Measurements from ENCODE around the gene BBIP1. TPM values are rescaled to one million over a fixed set of nuclear protein-coding genes. Genes with fewer than 3 reads are reported as not detected.

BBIP1 gene
- total and polyA plus RNA-seq, 2 experiments from 2014 or later = 14.8 to 56.5 TPM

- ATAC-seq = no peak
- Mint-ChIP-seq H3K4me3 (no peak overlapping the region), H3K9me3 (no peaks in the 10 kb centered on the region), H3K36me3 (ENCODE audit: low read depth) (no peaks in the 10 kb centered on the region), H3K27ac (no peak overlapping the region), H3K4me1 (peaks cover 6% of the 10 kb centered on the region; the same call in 2 of the 3 replicates), H3K27me3 (ENCODE audit: insufficient read depth, low read depth, poor library complexity) (no peaks in the 10 kb centered on the region)
- TF ChIP-seq REST (IDR thresholded peaks at IDR 0.05; ENCODE audit: unreplicated experiment) = no peak
- TF ChIP-seq EZH2phosphoT487 (IDR thresholded peaks at IDR 0.05; ENCODE audit: unreplicated experiment) = no peak
- no peak for TF ChIP-seq STAT1 (IDR thresholded peaks at IDR 0.05; ENCODE audit: unreplicated experiment)
- TF ChIP-seq CREB1 (CRISPR knock-in tag; IDR thresholded peaks at IDR 0.05; ENCODE audit: low read depth) = no peak
- no peak for TF ChIP-seq ZNF114 (CRISPR knock-in tag; IDR thresholded peaks at IDR 0.05)
- no peak for TF ChIP-seq ZNF331 (CRISPR knock-in tag; IDR thresholded peaks at IDR 0.05; ENCODE audit: low read depth)
- no peak for TF ChIP-seq JUNB (IDR thresholded peaks at IDR 0.05; ENCODE audit: unreplicated experiment)
- TF ChIP-seq POLR2AphosphoS5 (IDR thresholded peaks at IDR 0.05; ENCODE audit: low read depth) = no peak
- TF ChIP-seq CTCF (conservative IDR thresholded peaks at IDR 0.05; ENCODE audit: low read depth in 2 of 2) = no peak
- TF ChIP-seq EZH2 (IDR thresholded peaks at IDR 0.05; ENCODE audit: low read depth, unreplicated experiment) = no peak
- no peak for TF ChIP-seq NANOG (IDR thresholded peaks at IDR 0.05; ENCODE audit: borderline replicate concordance)
- Histone ChIP-seq H3K79me2 (replicated peaks; ENCODE audit: insufficient read depth) (peaks cover 100% of the 10 kb centered on the region), H3K9me2 (ENCODE audit: insufficient read depth) (no peaks in the 10 kb centered on the region), H3F3A (replicated peaks; ENCODE audit: low read depth) (no peaks in the 10 kb centered on the region), H4K20me1 (replicated peaks; ENCODE audit: insufficient read depth) (peaks cover 13% of the 10 kb centered on the region), H3K4me3 (no peak overlapping the region), H3K4me1 (ENCODE audit: insufficient read depth) (peaks cover 18% of the 10 kb centered on the region), H3K4me2 (no peak overlapping the region), H3K27me3 (ENCODE audit: insufficient read depth) (no peaks in the 10 kb centered on the region), H3K27ac (ENCODE audit: low read depth) (no peak overlapping the region), H3K36me3 (ENCODE audit: insufficient read depth) (no peaks in the 10 kb centered on the region), H2AFZ (no peak overlapping the region)
- no peak for DNase-seq (ENCODE audit: low spot score)
Measured at GRCh38 chr10:110927461-110927860, 8.5 kb upstream of the BBIP1 start.

Data from GM23338 (cell line).